ENCODE results near the gene USP6NL. TPM values are rescaled to one million over a fixed set of nuclear protein-coding genes. Genes with fewer than 3 reads are reported as not detected.

USP6NL gene
- polyA plus RNA-seq, 1 of the 3 experiments (the other 2 are of a cell fraction) = 8.9 TPM

GRCh38 chr10:11425676-11426075, 185.8 kb downstream of the USP6NL start:
- no peak overlapping the region for H3K4me2 ChIP-seq

More at GRCh38 chr10:11425676-11426075, 185.8 kb downstream of the USP6NL start:
- ChIA-PET POLR2A (no interaction called here), CTCF (interaction anchor here (1.8 to 2.5 kb wide), 5 partner anchors 9 to 48 kb away, joined by 6 to 26 read pairs (median 10); no protein-coding TSS in a partner anchor)
- no peak for DNase-seq
- H3F3A ChIP-seq (replicated peaks; ENCODE audit: insufficient read depth) = no peaks in the 10 kb centered on the region
- 49% methylated on average over 2 of the region's 2 CpGs for WGBS (ENCODE audit: low lambda C conversion rate)
- no peak overlapping the region for H2AFZ ChIP-seq (ENCODE audit: low read depth)
- peaks cover 0 to 3% of the 10 kb centered on the region in 2 experiments; a peak in 1 of 4 replicates for H3K4me1 ChIP-seq (ENCODE audit: control insufficient read depth in 1 of 2, insufficient read depth in 2 of 2, low read depth in 1 of 2, low read length in 1 of 2)
- H3K9me2 ChIP-seq = no peaks in the 10 kb centered on the region
- TF ChIP-seq NFIC (IDR thresholded peaks at IDR 0.05; ENCODE audit: borderline replicate concordance) (no peak), EP300 (IDR thresholded peaks at IDR 0.05; ENCODE audit: borderline replicate concordance in 1 of 2, low read depth in 1 of 2, low read length in 1 of 2) (no peak), RCOR1 (IDR thresholded peaks at IDR 0.05; ENCODE audit: low read length) (no peak), POLR2AphosphoS5 (IDR thresholded peaks at IDR 0.05; ENCODE audit: low read depth, low read length) (no peak), MAX (IDR thresholded peaks at IDR 0.05; ENCODE audit: low read depth) (no peak), USF1 (IDR thresholded peaks at IDR 0.05; ENCODE audit: borderline replicate concordance, low read depth) (no peak), TAF1 (IDR thresholded peaks at IDR 0.05; ENCODE audit: borderline replicate concordance, low read depth, low read length) (no peak), YY1 (IDR thresholded peaks at IDR 0.05; ENCODE audit: low read depth) (no peak), USF2 (IDR thresholded peaks at IDR 0.05; ENCODE audit: borderline replicate concordance, low read depth, low read length) (no peak), RXRA (IDR thresholded peaks at IDR 0.05; ENCODE audit: borderline replicate concordance, low read depth) (no peak), MXI1 (IDR thresholded peaks at IDR 0.05; ENCODE audit: low read depth, low read length) (no peak), FOXJ3 (CRISPR knock-in tag; IDR thresholded peaks at IDR 0.05) (no peak), ZBTB33 (IDR thresholded peaks at IDR 0.05; ENCODE audit: borderline replicate concordance, low read depth) (no peak)
- H3K27me3 ChIP-seq (ENCODE audit: insufficient read depth) = no peaks in the 10 kb centered on the region
- H3K9me3 ChIP-seq = no peaks in the 10 kb centered on the region
- H3K79me2 ChIP-seq (ENCODE audit: insufficient read depth) = no peaks in the 10 kb centered on the region
- H3K27ac ChIP-seq (ENCODE audit: low read depth in 2 of 2, low read length in 1 of 2) = no peak overlapping the region
- no peak overlapping the region for H3K4me3 ChIP-seq (ENCODE audit: low read depth in 2 of 2, low read length in 1 of 2)
- no peaks in the 10 kb centered on the region for H4K20me1 ChIP-seq (ENCODE audit: insufficient read depth)
- H3K36me3 ChIP-seq (replicated peaks in 1 of 2; ENCODE audit: control insufficient read depth in 1 of 2, insufficient read depth in 2 of 2, low read length in 1 of 2) = no peaks in the 10 kb centered on the region
- no peak overlapping the region for H3K9ac ChIP-seq
